Measurements from ENCODE around the gene SELENOH.

SELENOH gene

DNA sequence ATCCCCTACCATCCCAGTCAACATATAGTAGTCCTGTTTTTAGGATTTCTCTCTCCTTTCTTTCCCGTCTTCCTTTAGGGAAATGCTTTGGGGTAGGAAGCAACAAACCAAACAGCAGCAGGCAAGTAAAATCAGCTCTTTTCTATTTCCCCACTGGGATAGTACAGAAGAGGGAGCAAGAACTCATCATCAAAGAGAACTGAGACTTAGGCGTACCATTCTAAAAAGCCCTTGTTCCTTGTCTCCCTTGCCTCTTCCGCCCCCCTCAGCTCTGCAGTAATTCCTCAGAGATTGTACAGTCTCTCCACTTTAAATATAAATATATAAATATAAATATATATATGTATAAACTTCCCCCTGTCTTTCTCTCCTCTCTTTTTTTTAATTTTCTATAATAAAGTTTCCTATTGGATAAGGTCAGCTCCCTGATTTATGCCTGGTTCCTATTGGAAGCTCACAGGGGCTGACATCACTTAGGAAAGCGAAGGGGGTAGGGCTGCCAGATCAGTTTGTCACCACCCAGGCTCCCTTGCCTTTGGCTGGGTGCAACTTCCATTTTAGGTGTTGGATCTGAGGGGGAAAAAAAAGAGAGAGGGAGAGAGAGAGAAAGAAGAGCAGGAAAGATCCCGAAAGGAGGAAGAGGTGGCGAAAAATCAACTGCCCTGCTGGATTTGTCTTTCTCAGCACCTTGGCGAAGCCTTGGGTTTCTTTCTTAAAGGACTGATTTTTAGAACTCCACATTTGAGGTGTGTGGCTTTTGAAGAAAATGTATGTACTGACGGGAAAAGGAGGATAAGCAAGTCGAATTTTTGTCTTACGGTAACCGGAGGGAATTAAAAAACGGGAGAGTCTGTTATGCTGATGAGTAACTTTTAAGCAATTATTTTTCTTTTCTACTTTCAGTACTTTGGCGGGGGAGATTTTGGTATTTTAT lies 20.3 kb downstream of the SELENOH start, which contains the start of gene CTNND1 (continued):
- TF ChIP-seq, protein P1, sequence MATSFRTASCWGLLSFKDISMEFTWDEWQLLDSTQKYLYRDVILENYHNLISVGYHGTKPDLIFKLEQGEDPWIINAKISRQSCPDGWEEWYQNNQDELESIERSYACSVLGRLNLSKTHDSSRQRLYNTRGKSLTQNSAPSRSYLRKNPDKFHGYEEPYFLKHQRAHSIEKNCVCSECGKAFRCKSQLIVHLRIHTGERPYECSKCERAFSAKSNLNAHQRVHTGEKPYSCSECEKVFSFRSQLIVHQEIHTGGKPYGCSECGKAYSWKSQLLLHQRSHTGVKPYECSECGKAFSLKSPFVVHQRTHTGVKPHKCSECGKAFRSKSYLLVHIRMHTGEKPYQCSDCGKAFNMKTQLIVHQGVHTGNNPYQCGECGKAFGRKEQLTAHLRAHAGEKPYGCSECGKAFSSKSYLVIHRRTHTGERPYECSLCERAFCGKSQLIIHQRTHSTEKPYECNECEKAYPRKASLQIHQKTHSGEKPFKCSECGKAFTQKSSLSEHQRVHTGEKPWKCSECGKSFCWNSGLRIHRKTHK (tag by site-specific recombination; IDR thresholded peaks at IDR 0.05) = no peak
- TF ChIP-seq SETDB1 (IDR thresholded peaks at IDR 0.05; ENCODE audit: insufficient read length, low read length) (no peak), ZNF707 (tag by site-specific recombination; IDR thresholded peaks at IDR 0.05) (no peak), ZNF214 (tag by site-specific recombination; IDR thresholded peaks at IDR 0.05; ENCODE audit: borderline replicate concordance) (no peak), PRDM1 (tag by site-specific recombination; IDR thresholded peaks at IDR 0.05) (peak; percentile 95), KLF7 (tag by site-specific recombination; IDR thresholded peaks at IDR 0.05; ENCODE audit: borderline replicate concordance) (0 out of 2 replicates have a peak, but pooled peaks have one; percentile 14), ZNF843 (tag by site-specific recombination; IDR thresholded peaks at IDR 0.05) (0 out of 2 replicates have a peak, but pooled peaks have one; percentile 19), ZNF366 (tag by site-specific recombination; conservative IDR thresholded peaks at IDR 0.05) (peak; percentile 98), ZNF114 (tag by site-specific recombination; IDR thresholded peaks at IDR 0.05) (no peak), ZNF138 (tag by site-specific recombination; IDR thresholded peaks at IDR 0.05; ENCODE audit: borderline replicate concordance) (no peak), GLI4 (tag by site-specific recombination; IDR thresholded peaks at IDR 0.05) (no peak), KLF10 (tag by site-specific recombination; IDR thresholded peaks at IDR 0.05) (0 out of 2 replicates have a peak, but pooled peaks have one; percentile 26), ZNF132 (tag by site-specific recombination; IDR thresholded peaks at IDR 0.05; ENCODE audit: borderline replicate concordance) (no peak), ZNF660 (tag by site-specific recombination; IDR thresholded peaks at IDR 0.05) (peak; percentile 21; the same call in 1 of the 2 replicates), ZNF302 (tag by site-specific recombination; IDR thresholded peaks at IDR 0.05; ENCODE audit: low read depth) (no peak), ZNF341 (tag by site-specific recombination; IDR thresholded peaks at IDR 0.05; ENCODE audit: low read depth) (peak; percentile 28; the same call in 1 of the 2 replicates), ZBTB17 (tag by site-specific recombination; IDR thresholded peaks at IDR 0.05) (peak; percentile 55; the same call in 1 of the 2 replicates), ZNF596 (tag by site-specific recombination; IDR thresholded peaks at IDR 0.05) (peak; percentile 100), WT1 (tag by site-specific recombination; IDR thresholded peaks at IDR 0.05) (no peak), GLIS1 (tag by site-specific recombination; IDR thresholded peaks at IDR 0.05) (peak; percentile 26; the same call in 1 of the 2 replicates)
- TF ChIP-seq, protein P2, sequence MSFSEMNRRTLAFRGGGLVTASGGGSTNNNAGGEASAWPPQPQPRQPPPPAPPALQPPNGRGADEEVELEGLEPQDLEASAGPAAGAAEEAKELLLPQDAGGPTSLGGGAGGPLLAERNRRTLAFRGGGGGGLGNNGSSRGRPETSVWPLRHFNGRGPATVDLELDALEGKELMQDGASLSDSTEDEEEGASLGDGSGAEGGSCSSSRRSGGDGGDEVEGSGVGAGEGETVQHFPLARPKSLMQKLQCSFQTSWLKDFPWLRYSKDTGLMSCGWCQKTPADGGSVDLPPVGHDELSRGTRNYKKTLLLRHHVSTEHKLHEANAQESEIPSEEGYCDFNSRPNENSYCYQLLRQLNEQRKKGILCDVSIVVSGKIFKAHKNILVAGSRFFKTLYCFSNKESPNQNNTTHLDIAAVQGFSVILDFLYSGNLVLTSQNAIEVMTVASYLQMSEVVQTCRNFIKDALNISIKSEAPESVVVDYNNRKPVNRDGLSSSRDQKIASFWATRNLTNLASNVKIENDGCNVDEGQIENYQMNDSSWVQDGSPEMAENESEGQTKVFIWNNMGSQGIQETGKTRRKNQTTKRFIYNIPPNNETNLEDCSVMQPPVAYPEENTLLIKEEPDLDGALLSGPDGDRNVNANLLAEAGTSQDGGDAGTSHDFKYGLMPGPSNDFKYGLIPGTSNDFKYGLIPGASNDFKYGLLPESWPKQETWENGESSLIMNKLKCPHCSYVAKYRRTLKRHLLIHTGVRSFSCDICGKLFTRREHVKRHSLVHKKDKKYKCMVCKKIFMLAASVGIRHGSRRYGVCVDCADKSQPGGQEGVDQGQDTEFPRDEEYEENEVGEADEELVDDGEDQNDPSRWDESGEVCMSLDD (tag by site-specific recombination; IDR thresholded peaks at IDR 0.05) = no peak
- TF ChIP-seq, protein P3, sequence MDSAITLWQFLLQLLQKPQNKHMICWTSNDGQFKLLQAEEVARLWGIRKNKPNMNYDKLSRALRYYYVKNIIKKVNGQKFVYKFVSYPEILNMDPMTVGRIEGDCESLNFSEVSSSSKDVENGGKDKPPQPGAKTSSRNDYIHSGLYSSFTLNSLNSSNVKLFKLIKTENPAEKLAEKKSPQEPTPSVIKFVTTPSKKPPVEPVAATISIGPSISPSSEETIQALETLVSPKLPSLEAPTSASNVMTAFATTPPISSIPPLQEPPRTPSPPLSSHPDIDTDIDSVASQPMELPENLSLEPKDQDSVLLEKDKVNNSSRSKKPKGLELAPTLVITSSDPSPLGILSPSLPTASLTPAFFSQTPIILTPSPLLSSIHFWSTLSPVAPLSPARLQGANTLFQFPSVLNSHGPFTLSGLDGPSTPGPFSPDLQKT (IDR thresholded peaks at IDR 0.05; ENCODE audit: borderline replicate concordance, low read depth, low read length) = no peak
- TF ChIP-seq, protein P4, sequence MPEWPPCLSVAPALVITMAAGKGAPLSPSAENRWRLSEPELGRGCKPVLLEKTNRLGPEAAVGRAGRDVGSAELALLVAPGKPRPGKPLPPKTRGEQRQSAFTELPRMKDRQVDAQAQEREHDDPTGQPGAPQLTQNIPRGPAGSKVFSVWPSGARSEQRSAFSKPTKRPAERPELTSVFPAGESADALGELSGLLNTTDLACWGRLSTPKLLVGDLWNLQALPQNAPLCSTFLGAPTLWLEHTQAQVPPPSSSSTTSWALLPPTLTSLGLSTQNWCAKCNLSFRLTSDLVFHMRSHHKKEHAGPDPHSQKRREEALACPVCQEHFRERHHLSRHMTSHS (tag by site-specific recombination; IDR thresholded peaks at IDR 0.05) = no peak
- TF ChIP-seq, protein P5, sequence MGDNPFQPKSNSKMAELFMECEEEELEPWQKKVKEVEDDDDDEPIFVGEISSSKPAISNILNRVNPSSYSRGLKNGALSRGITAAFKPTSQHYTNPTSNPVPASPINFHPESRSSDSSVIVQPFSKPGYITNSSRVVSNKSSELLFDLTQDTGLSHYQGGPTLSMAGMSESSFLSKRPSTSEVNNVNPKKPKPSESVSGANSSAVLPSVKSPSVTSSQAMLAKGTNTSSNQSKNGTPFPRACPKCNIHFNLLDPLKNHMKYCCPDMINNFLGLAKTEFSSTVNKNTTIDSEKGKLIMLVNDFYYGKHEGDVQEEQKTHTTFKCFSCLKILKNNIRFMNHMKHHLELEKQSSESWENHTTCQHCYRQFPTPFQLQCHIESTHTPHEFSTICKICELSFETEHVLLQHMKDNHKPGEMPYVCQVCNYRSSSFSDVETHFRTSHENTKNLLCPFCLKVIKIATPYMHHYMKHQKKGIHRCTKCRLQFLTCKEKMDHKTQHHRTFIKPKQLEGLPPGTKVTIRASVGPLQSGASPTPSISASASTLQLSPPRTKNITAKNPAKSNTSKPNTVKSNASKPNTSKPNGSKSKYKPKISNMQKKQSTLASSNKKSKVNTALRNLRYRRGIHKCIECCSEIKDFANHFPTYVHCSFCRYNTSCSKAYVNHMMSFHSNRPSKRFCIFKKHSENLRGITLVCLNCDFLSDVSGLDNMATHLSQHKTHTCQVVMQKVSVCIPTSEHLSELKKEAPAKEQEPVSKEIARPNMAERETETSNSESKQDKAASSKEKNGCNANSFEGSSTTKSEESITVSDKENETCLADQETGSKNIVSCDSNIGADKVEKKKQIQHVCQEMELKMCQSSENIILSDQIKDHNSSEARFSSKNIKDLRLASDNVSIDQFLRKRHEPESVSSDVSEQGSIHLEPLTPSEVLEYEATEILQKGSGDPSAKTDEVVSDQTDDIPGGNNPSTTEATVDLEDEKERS (tag by site-specific recombination; IDR thresholded peaks at IDR 0.05) = no peak
- TF ChIP-seq, protein P6, sequence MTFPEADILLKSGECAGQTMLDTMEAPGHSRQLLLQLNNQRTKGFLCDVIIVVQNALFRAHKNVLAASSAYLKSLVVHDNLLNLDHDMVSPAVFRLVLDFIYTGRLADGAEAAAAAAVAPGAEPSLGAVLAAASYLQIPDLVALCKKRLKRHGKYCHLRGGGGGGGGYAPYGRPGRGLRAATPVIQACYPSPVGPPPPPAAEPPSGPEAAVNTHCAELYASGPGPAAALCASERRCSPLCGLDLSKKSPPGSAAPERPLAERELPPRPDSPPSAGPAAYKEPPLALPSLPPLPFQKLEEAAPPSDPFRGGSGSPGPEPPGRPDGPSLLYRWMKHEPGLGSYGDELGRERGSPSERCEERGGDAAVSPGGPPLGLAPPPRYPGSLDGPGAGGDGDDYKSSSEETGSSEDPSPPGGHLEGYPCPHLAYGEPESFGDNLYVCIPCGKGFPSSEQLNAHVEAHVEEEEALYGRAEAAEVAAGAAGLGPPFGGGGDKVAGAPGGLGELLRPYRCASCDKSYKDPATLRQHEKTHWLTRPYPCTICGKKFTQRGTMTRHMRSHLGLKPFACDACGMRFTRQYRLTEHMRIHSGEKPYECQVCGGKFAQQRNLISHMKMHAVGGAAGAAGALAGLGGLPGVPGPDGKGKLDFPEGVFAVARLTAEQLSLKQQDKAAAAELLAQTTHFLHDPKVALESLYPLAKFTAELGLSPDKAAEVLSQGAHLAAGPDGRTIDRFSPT (tag by site-specific recombination; IDR thresholded peaks at IDR 0.05) = no peak
- TF ChIP-seq, protein P7, sequence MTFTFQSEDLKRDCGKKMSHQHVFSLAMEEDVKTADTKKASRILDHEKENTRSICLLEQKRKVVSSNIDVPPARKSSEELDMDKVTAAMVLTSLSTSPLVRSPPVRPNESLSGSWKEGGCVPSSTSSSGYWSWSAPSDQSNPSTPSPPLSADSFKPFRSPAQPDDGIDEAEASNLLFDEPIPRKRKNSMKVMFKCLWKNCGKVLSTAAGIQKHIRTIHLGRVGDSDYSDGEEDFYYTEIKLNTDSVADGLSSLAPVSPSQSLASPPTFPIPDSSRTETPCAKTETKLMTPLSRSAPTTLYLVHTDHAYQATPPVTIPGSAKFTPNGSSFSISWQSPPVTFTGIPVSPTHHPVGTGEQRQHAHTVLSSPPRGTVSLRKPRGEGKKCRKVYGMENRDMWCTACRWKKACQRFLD (tag by site-specific recombination; IDR thresholded peaks at IDR 0.05) = no peak

Measured in HEK293 (cell line).